ENCODE measurements around the gene CGB8.
"Not testable (repeated sequence)": the region's sequence is repeated elsewhere in the genome, so short reads cannot be mapped to it uniquely, and the experiment has no call there.

Gene CGB8

DNA sequence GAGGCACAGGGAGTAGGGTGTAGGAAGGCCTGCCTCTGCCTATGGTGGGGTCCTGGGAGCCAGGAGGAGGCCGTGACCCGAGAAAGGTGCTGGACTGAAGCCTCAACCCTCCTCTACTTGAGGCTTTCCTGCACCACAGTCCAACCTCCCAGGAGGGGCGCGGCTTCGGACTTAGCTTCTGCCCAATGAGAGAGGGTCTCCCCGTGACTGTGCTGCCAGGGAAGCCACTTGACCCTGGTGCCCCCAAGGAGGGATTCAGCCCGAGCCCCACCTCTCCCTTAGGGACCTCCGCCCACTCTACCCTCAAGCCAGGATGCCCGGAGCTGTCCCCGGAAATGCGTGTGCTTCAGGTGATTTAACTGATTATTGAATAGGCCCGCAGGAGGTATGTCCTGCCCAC, at the start of gene CGB8:
TSS of gene CGB8 (minus strand) at position 101 of the 400 bp plus-strand sequence. CDS start 372 bp downstream, outside the sequence.
- not testable (repeated sequence) for DNase-seq

- DNase-seq, result peak; percentile 57
Measured at GRCh38 chr19:49097453-49098288, 48.8 kb upstream of the CGB8 start.

DNA sequence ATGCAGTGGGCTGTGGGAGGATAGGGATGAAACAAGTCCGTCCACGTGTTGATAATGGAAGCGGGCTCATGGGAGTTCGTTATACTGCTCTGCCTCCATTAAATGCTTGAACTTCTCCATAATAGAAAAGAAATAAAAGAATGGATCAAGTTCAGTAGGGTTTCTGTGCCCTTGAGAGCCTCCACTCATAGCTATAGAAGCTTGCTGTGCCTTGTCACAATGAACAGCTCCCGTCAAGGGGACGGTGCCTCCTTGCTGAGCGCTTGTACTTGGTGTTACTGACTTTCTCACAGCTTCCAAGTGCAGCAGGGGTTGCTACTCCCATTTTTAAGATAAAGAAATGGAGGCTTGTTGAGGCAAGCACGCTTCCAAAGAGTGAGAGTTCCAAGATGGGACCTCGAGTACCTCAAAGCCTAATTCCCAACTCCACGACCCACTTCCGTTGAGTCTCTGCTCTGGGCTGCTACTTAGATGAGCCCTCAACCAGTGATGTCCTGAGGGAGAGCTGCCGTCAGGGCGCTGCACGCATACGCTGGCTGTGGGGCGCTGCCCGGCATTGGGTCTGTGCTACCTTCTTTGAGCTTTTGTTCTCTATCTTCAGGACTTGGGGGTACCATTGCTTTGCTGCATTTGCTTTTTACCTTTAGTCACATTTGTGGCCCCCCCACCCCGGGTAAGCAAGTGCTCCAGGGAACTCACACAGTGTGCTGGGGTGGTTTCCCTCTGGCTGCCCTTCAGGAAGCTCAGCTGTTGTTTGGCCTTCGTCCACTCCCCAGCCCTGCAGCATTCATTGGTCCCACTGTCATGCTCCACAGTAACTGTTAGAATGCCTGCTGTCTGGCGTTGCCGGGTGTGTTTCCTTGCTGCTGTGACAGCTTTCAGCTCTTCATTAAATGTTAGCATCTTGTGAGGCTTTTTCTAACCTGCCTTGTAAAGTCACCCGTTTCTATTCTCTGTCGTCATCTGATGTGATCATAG, 45.9 kb upstream of the CGB8 start:
- no peak for DNase-seq

DNA sequence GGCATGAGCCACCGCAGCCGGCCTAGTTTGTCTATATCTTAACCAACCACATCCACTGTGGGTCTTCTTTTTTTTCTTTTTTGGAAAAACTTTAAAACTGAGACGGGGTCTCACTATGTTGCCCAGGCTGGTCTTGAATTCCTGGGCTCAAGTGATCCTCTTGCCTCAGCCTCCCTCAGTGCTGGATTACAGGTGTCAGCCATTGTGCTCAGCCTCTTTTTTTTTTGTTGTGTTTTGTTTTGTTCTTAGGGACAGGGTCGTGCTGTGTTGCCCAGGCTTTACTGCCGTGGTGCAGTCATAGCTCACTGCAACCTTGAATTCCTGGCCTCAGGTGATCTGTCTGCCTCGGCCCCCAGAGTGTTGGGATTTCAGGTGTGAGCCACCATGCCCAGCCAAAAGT, 43.8 kb upstream of the CGB8 start:
- no peak for DNase-seq

- no peak for DNase-seq
Measured at GRCh38 chr19:49091391-49092038, 42.6 kb upstream of the CGB8 start.

DNA sequence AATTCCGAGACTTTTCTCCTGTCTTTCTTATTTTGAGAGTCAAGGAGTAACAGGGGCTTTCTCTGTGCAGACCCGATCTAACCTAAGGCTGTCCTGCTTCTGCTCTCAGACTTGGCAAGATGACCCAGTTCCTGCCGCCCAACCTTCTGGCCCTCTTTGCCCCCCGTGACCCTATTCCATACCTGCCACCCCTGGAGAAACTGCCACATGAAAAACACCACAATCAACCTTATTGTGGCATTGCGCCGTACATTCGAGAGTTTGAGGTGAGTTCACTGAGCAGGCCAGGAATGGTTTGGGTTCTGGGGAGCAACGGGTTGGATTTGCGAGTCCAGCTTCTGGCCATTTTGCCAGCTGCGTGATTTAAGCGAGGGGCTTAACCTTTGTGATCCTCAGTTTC, 37.4 kb upstream of the CGB8 start:
- DNase-seq, result no peak

DNA sequence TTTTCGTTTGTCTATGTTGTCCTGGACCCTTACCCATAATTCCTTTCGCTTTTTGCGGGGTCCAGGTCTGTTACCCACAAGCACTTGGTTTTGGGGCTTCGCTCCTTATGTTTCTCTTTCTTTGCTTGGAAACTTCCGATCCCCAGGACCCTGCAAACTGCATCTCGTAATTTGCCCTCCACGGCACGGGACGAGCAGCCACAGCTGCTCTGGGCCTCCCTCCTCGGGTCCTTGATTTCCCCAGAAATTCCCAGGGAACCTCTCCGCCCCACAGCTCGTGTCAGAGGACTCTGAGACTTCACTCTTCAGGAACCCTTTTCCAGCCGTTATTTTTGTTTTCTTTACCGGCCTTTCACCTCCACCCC, 36.9 kb upstream of the CGB8 start:
- DNase-seq, result no peak

DNA sequence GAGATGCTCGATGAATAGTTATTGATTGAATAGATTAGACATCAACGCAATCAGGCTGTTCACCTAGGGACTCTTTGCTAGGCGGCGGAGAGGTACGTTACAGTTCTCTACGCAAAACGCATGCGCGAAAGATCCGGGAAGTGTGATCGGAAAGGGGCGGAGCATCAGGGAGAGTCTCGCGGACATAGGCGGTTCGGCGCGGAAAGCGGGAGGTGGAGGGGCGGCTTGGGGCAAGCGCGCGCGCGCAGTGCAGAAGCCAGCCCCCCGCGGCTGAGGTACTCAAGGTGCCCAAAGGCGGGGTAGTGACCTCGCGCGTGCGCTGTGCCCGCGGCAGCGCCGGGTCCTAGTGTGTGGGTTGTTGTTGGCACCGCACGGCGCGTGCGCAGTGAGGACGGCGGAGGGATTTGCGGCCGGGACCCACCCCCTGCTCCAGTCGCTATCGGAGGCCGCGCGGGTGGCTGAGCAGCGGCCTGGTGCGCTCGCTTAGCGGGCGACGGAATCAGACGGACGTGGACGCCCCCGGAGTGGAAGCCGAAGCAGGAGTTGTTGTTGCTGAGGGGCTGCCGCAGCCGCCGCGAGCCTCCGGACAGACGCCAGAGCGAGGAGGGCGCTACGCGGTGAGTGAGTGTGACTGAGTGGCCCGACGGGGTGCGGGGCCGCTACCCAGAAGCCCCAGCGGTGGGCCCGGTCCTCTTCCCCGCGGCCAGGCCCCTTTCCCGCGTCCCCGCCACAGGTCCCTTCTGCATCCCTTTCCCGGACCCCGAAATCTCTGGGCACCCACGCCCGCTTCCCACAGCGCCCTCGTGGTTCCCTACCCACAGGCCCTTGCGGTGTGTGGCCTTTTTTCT, 36.3 kb upstream of the CGB8 start, which contains the start of gene SNRNP70:
TSS of gene SNRNP70 (plus strand) at position 432 of the 848 bp plus-strand sequence. CDS start 964 bp downstream, outside the sequence.
- peak; percentile 98 for DNase-seq

GRCh38 chr19:49084206-49085019, 35.5 kb upstream of the CGB8 start:
- DNase-seq, result no peak

DNA sequence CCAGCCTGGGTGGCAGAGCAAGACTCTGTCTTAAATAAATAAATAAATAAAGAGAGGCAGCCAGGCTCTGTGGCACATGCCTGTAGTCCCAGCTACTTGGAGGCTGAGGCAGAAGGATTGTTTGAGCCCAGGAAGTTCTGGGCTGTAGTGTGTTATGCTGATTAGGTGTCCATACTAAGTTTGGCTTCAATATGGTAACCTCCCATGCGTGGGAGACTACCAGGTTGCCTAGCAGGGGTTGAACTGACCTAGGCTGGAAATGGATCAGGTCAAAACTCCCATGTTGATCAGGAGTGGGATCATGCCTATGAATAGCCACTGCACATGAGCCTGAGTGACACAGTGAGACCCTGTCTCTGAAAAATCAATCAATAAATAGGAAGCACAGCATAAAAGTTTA, 32.4 kb upstream of the CGB8 start:
- DNase-seq, result no peak

- DNase-seq, result no peak
Measured at GRCh38 chr19:49080392-49080791, 31.5 kb upstream of the CGB8 start.

GRCh38 chr19:49074869-49075268, 26.0 kb upstream of the CGB8 start:
- not testable (repeated sequence) for DNase-seq

GRCh38 chr19:49073514-49074378, 24.8 kb upstream of the CGB8 start:
- no peak for DNase-seq

DNA sequence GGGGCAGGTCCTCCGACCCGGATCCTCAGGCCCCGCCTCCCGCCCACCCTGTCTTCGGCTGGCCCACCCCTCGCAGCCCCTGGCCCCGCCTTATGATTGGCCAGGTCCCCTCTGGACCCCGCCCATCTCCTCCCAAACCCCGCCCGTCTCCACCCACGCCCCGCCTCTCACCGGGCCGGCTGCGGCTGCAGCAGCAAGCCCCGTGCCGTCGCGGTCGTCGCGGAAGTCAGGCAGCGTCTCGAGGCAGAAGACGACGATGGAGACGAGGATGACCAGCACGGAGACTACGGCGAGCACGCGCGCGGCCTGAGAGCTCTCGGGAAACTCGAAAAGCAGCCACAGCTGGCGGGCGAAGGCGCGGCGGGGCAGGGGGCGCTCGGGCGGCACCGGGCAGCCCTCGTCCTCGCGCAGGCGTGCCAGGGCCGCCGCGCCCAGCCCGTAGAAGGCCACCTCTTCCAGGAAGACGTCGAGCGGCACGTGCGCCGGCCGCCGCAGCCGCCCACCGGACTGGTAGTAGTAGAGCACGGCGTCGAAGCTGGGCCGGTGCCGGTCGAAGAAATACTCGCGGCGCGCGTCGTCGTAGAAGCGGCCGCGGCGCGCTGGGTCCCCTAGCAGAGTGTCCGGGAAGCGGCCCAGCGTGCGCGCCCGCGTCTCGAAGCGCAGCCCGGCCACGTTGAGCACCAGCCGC, 23.1 kb upstream of the CGB8 start:
- DNase-seq, result no peak

- no peak for DNase-seq
Measured at GRCh38 chr19:49070416-49070815, 21.5 kb upstream of the CGB8 start.

DNA sequence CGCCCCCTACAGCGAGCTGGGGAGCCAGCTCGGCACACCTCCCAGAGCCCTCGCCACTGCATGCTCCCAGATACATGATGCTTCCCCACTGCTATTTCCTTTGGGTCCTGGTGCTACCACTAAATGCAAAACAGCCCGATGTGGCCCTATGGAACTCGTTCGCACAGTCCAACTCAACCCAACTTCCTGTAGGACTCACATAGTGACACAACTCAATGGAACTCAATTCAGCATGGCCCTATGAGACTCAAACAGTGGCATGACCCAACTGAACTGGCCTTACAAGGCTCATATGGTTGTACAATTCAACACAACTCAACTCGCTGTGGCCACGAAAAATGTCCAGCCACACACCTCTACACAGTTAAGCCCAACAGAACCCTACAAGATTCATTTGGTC, 20.1 kb upstream of the CGB8 start:
- DNase-seq, result no peak

GRCh38 chr19:49067554-49067953, 18.6 kb upstream of the CGB8 start:
- no peak for DNase-seq

GRCh38 chr19:49065905-49066512, 17.1 kb upstream of the CGB8 start:
- DNase-seq, result no peak
